SKM-1 treated with dmso at 0.1 percent for 144 hours (cell line): ENCODE data around the gene SERPINE2.

ENCODE experiments used
- DNase-seq: peaks from one replicate; lab custom pipeline; 2025; ENCODE audit not compliant: unreplicated experiment; lab: John Stamatoyannopoulos, UW

The SERPINE2 gene

GRCh38 chr2:223979730-223980396 lies 59.2 kb downstream of the SERPINE2 start:
- no peak for DNase-seq

- no peak for DNase-seq
These were observed 60.6 kb downstream of the SERPINE2 start for GRCh38 chr2:223978451-223978850.

- no peak for DNase-seq
These were observed 62.4 kb downstream of the SERPINE2 start for GRCh38 chr2:223976635-223977226.

- no peak for DNase-seq
These were observed 65.5 kb downstream of the SERPINE2 start for GRCh38 chr2:223973606-223974005.

DNA sequence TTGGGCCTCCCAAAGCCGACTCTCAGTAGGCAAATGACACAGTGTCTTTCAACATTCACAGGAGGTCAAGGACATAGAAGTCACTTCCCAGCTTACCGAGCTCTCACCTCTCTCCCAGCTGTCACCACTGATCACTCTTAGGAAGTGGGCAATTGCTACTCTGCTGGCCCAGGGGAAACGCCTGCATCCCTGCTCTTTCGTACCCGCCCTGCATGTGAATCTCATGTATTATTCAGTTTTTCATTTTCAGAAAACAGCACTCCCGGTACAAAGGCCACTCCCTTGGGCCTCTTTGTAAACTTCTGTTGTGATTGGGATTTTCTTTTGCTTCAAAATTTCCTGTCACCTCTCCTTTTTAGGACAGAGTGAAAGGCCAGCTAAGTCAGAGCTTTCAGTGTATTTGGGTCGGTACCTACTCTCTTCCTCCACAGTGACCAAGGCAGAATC lies 66.4 kb downstream of the SERPINE2 start:
- no peak for DNase-seq

DNA sequence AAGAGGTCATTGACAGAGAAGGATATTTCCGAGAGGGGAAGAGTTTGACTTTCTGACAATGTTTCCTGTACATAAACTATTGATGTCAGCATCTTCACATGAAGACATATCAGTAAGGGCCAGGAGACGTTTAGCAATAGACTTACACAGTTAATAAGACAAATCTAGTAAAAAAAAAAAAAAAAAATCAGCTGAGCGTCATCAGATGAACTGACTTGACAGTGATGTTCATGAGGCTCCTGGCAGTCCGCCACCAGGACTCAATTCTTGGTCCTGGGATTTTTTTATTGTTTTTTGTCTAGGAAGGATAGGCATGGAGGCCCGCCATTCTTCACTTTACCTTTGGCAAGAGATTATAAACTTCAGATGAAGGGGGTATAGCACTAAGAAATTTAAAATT lies 67.4 kb downstream of the SERPINE2 start:
- no peak for DNase-seq

DNA sequence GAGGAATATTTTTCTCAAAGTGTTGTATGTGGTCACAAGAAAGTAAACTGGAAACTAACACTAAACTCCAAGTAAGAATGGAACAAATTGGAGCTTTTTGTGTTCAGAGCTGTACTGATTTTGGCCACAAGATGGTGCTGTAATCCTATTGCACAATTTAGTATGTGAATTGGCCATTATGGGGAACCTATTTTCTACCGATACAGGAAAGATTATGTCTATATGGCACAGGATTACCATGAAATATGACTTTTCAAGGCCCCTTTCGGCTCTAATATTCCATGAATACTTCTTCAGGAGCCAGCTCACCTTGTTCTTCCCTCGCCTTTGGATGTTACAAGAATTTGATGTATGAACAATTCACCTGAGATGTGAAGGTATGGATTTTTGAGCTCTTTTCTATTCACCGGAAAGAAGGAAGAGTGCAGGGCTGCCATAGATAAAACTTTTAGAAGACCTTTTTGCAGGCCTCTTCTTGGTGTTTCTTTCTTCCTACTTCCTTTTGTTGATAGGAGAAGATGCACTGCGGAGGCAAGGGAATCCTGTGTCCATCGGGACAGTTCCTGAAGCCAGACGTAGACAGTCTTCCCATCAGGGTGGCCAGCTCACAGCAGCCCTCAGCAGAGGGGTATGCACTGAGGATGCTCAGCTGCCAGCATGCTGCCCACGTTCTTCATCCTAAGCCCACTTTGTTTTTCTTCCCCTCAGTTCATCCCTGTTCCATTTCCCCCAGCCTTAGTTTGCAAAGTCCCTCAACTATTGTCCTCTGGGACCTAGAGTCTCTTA lies 68.5 kb downstream of the SERPINE2 start:
- DNase-seq, result peak; percentile 20

- no peak for DNase-seq
These were observed 69.2 kb downstream of the SERPINE2 start for GRCh38 chr2:223969856-223970255.

- no peak for DNase-seq
These were observed 69.8 kb downstream of the SERPINE2 start for GRCh38 chr2:223969315-223969714.

DNA sequence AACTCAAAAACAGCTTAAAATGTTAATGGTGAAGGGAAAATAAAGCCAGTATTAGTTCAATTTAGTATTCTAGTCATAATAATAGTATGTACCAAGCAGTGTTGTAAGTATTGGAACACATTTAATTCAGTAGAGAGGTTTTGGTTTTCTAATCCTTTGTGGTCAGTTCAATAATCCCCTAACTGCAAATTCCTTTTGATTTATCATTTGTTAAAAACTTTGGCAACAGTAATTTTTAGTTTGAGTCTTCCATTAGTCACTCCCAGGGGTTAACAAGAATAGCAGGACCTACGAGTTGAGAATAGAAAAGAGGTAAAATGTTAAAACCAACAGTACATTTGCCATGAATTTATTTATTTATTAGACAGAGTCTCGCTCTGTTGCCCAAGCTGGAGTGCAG lies 71.1 kb downstream of the SERPINE2 start:
- DNase-seq, result no peak

DNA sequence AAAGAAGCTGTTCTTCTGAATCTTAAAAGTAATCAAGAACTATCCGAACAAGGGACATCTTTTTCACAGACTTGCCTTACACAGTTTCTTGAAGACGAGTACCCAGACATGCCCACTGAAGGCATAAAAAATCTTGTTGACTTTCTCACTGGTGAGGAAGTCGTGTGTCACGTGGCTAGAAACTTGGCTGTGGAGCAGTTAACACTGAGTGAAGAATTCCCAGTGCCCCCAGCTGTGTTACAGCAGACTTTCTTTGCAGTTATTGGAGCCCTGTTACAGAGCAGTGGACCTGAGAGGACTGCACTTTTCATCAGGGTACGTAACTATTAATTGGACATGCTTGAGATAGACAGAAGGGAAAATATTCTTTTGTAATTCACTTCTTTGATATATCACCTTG lies 79.4 kb downstream of the SERPINE2 start:
- no peak for DNase-seq

DNA sequence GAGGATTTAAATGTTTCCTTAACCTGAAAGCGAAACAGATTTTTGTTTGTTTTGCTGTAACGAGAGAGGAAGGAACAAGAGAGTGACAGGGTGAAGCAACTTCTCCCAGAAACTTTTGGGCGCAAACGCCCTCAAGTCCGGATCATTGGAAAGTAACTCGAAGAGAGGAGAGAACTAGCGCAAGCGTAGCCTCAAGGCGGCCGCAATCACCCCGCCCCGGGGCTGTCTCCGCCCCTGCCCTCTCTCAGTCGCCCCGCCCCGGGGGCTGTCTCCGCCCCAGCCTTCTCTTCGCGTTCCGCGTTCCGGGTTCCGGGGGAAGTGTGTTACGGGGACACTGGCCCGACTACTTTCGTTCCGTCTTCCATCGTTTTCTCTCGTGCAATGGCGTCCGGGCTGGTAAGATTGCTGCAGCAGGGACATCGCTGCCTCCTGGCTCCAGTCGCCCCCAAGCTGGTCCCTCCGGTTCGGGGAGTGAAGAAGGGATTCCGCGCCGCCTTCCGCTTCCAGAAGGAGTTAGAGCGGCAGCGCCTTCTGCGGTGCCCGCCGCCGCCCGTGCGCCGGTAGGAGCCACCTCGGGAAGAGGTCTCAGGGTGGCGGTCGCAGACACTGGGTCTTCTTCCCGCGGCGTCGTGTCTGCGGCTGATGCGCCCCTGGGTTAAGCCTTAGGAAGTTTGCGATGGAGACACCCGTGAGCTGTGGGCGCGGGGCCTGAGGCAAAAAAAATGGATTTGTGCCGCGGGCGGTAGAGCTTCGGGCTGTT lies 81.8 kb downstream of the SERPINE2 start, which contains the start of gene MRPL44:
MRPL44 (plus strand) TSS at position 372 of the 760 bp plus-strand sequence; CDS start at position 382, 10 bp downstream.
- DNase-seq, result peak; percentile 93

DNA sequence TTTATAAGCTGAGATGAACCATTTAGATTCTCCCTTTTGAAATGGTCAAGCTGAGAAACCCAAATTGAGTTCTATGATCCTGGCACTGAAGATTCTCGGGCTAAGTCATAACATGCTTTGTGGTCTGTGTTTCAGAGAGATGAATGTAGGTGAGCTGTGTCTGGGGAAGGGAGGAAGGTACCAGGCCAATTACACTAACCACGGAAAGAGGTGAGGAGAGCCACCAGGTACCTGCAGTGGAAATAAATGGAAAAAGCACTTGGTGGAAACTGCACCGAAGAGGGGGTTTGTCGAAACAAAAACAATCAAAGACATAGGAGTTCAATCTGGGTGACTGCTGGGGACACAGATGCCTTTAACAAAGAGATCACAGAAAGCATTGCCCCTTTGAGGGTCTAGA lies 82.8 kb downstream of the SERPINE2 start:
- no peak for DNase-seq

DNA sequence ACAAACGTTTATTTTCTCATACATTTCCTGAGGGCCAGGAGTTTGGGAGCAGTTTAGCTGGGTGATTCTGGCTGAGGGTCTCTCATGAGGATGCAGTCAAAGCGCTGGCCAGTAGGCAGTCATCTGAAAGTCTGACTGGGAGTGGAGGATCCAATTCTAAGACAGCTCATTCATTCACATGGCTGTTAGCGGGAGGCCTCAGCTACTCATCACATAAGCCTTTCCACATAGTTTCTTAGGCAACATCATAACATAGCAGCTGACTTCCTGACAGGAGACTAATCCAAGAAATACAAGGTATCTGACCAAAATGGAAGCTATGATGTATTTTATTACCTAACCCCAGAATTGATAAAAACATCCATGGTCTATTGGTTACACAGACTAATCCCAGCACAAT lies 84.7 kb downstream of the SERPINE2 start:
- no peak for DNase-seq

DNA sequence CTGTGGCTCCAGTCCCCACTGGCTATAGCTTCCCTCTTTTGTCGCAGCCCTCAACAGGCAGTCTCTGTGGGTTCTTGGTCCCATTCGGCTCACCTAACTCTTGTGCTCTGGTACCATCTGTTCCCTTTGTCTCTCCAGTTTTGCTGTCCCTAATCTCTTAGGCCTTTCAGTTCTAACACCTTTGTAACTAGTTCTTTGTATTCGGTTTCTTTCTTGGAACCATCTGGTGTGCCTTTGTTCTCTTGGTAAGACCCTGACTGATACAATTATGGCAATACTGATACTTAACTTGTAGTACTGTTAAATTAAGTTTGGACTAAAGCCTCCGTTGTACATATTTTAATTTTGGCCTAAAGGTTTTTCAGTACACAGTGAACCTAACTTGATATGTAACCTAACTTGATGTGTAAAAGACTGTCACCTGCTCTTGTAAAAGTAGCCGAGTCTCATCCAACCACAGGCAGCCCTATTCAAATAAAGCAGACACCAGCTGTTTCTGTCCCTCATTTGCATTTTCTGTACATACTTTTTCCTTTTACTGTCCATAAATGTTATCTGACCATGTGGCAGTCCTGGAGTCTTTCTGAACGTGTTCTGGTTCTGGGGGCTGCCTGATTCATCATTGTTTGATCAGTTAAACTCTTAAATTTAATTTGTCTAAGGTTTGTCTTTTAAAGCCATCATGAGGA lies 86.7 kb downstream of the SERPINE2 start:
- no peak for DNase-seq

DNA sequence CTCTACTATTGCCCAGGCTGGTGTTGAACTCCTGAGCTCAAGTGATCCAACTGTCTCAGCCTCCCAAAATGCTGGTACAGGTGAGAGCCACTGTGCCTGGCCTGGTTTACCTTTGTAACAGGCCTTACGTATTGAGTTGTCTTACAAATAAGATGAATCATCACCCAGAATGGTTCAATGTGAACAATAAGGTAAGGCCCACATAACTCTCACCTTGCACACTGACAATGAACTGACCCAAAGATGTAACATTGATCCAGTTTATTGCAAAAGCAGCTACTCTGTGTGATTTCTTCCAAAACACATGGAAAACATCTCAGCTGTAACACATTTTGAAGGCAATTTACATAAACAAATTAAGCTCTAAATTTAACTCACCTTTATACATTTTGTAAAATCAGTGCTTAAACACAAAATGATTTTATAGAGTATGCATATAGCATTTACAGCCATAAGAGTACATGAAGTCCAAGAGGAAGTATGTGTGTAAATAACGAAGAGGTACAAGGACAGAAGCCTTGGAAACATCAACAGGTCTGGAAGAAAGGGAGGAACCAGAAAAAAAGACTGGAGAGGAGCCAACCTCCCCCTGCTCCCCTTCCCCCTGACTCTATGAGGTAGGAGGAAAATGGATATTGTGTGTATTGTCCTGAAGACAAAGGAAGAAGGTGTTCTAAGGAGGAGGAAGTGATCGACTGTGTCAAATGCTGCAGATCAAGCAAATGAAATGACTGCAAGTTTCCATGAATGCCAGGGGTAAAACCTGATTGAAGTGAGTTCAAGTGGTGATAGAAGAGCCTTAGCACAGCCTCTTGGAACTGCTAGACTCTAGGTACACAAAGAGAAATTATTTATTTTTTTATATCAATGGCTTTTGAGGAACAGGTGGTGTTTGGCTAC lies 88.4 kb downstream of the SERPINE2 start:
- no peak for DNase-seq

DNA sequence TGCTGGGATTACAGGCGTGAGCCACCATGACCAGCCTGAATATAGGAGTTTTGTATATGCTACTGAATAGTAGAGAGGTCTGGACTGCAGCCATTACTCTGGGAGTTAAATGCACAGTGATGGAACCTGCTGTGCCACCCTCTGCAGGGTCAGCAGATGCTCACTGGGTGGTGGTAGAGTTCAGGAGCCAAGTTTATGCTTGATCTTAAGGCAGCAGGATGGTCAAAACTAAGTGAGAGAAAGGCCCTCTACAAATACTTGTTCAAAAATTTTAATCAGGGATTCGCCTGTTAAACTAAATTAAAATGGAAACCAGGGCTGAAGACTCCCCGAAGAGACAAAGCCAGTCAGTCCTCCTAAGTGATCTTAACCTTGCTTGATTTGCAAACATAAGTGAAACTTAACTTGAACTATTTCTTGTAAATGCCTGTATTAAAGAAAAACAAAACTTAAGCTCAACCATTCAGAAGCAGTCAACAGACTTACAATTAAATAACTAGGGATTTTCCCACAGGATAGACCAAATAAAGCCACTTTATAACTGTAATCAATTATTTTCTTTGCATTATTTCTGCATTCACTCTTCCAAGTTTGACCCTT lies 89.7 kb downstream of the SERPINE2 start:
- DNase-seq, result no peak

DNA sequence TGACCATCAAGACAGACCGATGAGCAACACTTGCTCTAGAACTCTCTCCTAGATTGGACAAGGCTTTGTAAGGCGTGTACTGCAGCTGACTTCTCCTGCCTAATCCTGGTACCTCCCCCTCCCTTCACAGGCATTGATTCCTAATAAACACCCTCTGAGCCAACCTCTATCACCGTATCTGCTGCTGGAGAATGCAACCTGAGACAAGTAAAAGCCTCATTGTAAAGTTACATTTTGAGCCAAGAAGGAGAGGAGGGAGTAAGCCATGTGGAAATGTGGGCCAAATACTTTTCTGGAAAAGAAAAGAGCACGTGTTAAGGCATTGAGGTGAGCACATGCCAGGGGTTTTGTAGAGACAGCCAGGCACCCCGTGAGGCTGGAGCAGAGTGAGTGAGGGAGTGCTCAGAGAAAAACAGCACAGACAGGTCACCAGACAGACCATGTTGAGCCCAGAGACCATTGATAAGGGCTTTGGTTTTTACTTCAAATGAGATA lies 91.3 kb downstream of the SERPINE2 start:
- no peak for DNase-seq

DNA sequence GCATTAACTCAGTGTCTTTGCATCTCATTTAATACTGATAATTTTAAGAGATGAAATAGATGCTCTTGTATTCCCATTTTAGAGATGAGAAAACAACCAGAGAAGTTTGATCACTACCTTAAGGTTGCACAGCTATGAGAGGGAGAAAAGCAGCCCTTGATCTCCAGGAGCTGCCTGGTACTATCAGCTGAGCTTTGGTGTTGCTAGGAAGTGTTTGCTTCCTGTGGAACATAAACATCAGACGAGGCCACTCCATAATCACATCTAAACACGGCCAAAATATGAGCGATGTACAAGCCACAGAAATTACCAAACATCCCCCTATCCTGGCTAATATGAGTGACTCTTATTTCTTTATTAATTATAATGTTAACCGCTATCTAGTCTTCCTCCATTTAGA lies 93.3 kb downstream of the SERPINE2 start:
- no peak for DNase-seq
